ENCODE measurements around the gene ABHD17A.
"Not testable (repeated sequence)": the region's sequence is repeated elsewhere in the genome, so short reads cannot be mapped to it uniquely, and the experiment has no call there.

The ABHD17A gene

DNA sequence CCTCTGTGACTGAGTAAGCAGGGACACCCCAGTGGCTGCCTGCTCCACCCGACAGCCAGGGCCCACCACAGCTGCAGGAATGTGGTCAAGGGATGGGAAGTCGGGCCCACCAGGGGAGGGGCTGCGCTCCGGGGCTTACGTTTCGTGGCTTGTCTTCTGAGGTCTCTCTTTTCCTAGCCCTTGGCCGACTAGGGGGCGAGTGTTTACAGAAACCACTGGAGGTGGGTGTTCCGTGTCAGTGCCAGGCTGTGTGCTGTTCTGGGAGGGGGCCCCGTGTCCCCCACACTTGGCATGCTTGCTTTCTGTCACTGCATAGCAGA lies 24.4 kb upstream of the ABHD17A start:
- DNase-seq = no peak

GRCh38 chr19:1908364-1908678 lies 23.0 kb upstream of the ABHD17A start:
- DNase-seq = no peak

GRCh38 chr19:1907563-1908363 lies 22.5 kb upstream of the ABHD17A start:
- no peak for DNase-seq

GRCh38 chr19:1906985-1907562 lies 21.8 kb upstream of the ABHD17A start:
- DNase-seq = no peak

GRCh38 chr19:1905863-1906375 lies 20.6 kb upstream of the ABHD17A start:
- DNase-seq = no peak

DNA sequence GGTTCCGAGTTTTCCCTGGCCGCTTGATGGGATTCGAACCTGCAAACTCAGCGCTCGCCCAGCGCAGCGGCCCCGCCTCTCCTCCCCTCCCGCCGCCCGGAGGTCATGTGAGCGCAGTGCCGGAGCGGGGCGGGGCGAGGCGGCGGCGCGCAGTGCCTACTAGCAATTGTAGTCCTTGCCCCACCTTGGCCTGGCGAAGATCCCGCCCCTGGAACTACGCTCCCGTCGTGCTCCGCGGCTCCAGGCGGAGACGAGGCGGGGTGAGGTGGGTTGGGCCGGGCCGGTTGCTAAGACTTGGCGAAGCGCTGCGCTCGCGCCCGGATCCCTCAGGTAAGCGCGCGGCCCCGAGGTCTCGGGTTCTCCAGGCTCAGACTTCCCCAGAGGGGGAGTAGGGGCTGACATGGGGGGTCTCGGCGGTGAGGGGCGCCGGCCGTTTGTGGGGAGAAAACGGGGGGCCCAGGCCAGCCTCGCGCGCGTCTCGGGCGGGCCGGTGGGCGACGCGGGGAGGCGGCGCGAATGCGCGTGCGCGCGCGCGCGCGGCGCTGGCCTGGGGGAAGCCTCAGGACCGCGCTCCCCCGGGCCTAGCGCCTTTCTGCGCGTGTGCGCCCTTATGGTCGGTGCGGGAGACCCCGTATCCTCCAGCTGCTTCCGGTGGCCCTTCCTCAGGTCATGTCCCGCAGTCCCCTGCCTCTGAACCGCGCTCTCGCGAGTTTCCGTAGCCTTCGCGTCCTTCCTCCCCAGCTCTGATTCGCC lies 20.0 kb upstream of the ABHD17A start, which contains the start of the genes ADAT3 and SCAMP4:
TSS of gene ADAT3 (plus strand) at position 290 of the 753 bp plus-strand sequence. CDS start 6,649 bp downstream, outside the sequence.
TSS of gene SCAMP4 (plus strand) at position 290 of the 753 bp plus-strand sequence. CDS start 9,621 bp downstream, outside the sequence.
- DNase-seq = peak; percentile 93

- no peak for DNase-seq
Measured at GRCh38 chr19:1904860-1905109, 19.5 kb upstream of the ABHD17A start.

DNA sequence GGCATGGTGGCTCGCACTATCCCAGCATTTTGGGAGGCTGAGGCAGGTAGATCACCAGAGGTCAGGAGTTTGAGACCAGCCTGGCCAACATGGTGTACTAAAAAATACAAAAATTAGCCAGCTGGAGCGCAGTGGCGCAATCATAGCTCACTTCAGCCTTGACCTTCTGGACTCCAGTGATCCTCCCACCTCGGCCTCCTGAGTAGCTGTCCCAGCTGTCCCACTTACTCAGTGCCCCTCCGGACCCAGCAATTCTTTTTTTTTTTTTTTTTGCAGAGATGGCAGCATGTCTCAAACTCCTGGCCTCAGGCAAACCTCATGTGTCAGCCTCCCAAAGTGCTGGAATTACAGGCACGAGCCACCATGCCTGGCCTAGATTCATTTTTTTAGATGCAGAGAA lies 17.6 kb upstream of the ABHD17A start:
- DNase-seq = no peak

- DNase-seq = no peak
Measured at GRCh38 chr19:1901940-1902404, 16.7 kb upstream of the ABHD17A start.

- DNase-seq = no peak
Measured at GRCh38 chr19:1896508-1896907, 11.2 kb upstream of the ABHD17A start.

DNA sequence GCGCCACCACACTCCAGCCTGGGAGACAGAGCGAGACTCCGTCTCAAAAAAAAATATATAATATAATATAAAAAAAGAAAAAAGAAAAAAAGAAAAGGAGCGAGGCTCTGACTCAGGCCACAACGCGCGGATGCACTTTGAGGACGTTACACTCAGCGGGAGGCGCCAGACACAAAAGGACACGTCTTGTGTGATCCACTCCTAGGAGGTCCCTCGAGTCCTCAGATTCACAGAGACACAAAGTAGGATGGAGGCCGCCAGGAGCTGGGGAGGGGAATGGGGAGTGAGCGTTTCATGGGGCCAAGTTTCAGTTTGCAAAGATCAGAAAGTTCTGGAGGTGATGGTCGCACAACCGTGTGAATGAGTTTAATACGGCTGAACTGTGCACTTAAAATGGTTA lies 8.5 kb upstream of the ABHD17A start:
- DNase-seq = no peak

- DNase-seq = no peak
Measured at GRCh38 chr19:1889907-1890306, 4.6 kb upstream of the ABHD17A start.

DNA sequence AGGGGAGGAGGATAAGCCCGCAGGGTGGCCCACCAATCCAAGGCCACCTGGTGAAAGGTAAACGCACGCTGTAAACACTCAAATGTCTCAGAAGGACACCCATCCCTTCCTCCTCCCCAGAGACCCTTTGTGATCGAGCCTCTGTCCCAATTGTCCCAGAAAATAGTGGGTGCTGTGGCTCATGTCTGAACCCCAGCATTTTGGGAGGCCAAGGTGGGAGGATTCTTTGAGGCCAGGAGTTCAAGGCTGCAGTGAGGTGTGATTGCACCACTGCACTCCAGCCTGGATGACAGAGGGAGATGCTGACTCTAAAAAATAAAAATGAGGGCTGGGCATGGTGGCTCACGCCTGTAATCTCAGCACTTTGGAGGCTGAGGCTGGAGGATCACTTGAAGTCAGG lies 3.1 kb upstream of the ABHD17A start:
- DNase-seq = no peak

- not testable (repeated sequence) for DNase-seq
Measured at GRCh38 chr19:1886360-1886759, 1.1 kb upstream of the ABHD17A start.

DNA sequence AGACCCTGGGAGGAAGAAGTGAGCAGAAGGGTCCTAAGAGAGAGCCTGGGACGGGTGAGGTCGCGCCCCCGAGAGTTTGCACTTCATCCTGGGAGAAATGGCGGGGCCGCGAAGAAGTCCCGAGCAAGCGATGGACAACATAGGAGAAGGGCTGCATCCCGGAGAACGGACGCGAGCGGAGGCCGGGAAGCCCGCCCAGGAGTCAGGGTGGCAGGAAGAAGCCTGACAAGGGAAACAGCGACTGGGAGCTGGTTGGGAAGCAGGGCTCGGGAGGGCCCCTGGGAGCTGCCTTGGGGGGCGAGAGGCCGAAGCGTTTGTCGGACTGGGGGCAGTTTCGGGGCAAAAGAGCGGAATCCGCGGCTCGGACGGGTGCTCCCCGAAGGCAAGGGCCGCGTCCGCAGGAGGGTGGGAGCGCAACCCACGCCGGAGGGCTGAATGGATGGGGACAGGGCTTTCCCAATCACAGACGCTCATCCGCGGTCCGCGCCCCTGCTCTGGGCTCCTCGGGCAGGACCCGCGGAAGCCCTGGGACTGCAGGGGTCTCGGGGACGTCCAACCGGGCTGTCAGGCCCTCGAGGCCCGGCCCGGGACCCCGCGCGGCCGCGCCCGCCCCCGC lies 469 bp downstream of the ABHD17A start:
- no peak for DNase-seq

DNA sequence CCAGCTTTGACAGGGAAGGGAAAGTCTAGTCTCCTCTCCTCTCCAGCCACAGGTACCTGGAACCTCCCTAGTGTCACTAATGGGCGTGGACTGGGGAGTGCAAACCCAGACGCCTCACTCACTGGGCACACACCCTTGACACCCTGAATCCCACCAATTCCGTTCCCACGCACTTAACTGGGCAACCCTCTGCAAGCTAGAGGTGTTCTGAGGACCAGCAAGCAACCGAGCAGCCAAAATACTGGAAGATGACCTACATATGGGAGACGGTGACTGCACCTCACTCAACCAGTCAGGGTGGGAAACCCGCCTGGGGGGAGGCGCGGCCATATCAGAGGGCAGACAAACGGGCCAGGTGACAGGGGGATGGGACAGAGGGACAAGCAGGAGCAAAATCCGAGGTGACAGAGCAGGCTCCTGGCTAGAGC lies 991 bp downstream of the ABHD17A start:
- no peak for DNase-seq

- DNase-seq = no peak
Measured at GRCh38 chr19:1883784-1884183, 1.5 kb downstream of the ABHD17A start.

DNA sequence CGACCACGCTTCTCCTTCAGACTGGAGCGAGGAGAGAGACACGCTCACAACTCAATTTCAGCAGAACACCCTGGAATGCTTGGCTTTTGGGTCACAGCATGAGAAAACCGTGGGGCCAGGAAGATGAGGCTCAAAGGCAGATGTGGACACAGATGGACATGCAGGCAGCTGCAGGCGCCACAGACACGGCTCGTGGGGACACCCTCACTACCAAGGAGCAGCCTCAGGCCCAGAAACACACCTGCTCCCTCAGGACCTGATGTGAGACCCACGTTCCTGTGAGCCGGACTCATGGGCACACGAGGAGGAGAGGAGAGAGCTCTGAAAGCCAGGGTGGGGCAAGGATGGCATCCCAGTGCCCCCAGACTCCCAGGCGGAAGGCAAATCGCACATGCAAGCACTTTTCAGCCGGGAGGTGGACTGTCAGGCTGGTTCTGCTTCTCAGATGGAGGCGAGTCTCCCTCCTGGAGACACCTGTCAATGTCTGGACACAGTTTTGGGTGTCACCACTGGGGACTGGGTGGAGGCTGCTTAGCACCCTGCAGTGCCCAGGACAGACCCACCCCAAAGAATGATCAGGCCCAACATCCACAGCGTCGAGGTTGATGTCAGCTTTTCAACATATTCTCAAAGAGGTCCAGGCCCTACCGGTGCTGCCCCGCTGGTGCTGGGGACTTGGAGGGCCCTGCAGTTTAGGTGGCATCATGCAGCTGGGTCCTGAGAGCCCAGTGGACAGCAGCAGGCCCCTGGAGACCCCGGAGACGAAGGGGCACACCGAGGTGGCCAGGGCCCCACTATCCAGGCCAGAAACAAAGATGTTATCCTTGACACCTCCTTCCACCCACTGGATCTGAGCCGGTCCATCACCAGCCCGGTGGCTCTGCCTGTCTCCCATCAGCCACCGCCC lies 2.3 kb downstream of the ABHD17A start:
- no peak for DNase-seq

GRCh38 chr19:1882089-1882785 lies 3.1 kb downstream of the ABHD17A start:
- DNase-seq = no peak

DNA sequence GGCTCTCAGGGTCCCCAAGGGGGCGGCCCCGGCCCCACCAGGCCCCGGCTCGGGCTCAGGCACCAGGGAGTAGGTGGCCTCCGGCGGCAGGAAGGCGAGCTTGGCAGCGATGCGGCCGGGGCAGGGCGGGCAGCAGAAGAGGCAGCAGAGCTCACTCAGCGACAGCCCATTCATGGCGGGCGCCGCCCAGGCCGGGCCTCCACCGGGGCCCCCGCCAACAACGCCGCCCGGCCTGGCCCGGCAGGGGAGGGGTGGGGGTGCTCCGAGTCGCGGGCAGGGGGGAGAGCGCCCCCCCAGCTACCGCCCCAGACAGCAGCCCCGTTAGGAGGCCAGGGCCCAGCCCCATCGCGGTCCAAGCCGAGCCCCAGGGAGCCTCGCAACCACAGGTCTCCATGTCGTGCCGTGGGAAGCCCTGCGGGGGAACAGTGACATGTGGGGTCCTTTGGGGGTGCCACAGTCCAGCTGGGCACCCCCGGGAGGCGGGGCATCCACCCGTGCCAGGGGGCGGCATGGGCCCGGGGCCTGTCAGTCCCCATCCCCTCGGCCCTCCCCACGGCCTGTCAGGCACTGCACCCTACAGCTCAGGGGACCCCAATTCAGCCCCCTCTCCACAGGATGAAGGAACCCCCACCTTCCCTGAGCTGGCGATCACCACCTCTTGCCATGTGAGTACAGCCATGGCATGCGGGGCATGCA lies 3.8 kb downstream of the ABHD17A start:
- DNase-seq = not testable (repeated sequence)

All from NCI-H1436 treated with DMSO at 0.1 percent for 48 hours (cell line).